A549 (cell line): ENCODE measurements around the gene CCSER1.

Source experiments
- CEBPB ChIP-seq, 2 experiments: fragments of >200 bp in 1 of 2; sonication (Bioruptor Twin) in 1 of 2; formaldehyde crosslinking in 1 of 2; IDR thresholded peaks; 2 replicates each; pipeline ENCODE4 v1.6.1; 2012 to 2016
- CHD2 ChIP-seq: fragments of 150-350 bp; IDR thresholded peaks from 2 replicates; pipeline ENCODE4 v1.6.1; 2014; ENCODE audit warnings: low read length; ENCODE audit not compliant: partially characterized antibody
- CTCF ChIP-seq: fragments of >200 bp; sonication (Bioruptor Twin); formaldehyde crosslinking; IDR thresholded peaks from 3 replicates; pipeline ENCODE4 v1.5.1; 2016
- POLR2A ChIP-seq: IDR thresholded peaks from 2 replicates; pipeline ENCODE4 v1.6.1; 2012; ENCODE audit warnings: mild to moderate bottlenecking, low read length
- RNF2 ChIP-seq: fragments of 200-600 bp; sonication (generic); IDR thresholded peaks from 2 replicates; pipeline ENCODE4 v1.6.1; 2016; ENCODE audit warnings: low read depth, mild to moderate bottlenecking, antibody characterized with exemption, moderate library complexity, borderline replicate concordance
- SMC3 ChIP-seq: fragments of >200 bp; sonication (Bioruptor Twin); formaldehyde crosslinking; IDR thresholded peaks from 3 replicates; pipeline ENCODE4 v1.6.1; 2018; ENCODE audit warnings: inconsistent platforms

- TF ChIP-seq CHD2 (no peak), CTCF (no peak), SMC3 (no peak), RNF2 (no peak), POLR2A (no peak), CEBPB (IDR thresholded peaks at IDR 0.05) (no peak)
These were observed 58.2 kb downstream of the CCSER1 start for GRCh38 chr4:90185416-90185815.
